ENCODE results near the gene CPNE8.

Gene CPNE8

DNA sequence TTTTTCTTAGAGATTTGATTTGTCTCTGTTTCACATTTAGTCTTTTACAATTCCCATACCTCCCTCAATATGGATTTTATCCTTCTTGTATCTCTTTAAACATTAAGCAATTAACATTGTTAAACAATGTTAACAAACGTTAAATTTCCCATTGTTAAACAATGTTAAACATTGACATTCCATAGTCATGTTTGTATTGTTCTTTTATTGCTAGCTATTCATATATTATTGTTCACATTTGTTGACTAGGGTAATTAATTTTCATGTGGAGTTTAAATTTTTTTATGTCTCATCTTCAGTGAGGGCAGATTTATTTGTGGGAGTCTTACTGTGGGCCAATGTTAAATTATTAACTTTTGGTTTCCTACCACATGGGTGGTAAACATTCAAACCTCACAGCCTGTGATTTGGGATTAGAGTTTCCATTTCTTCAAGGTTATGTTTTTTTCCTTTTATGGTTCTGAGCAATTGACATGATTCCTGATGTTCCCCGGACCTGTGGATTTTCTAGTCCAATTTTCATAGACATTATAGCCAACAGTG is 294.5 kb downstream of the CPNE8 start:
- DNase-seq, result no peak

- DNase-seq, result no peak
Observed at GRCh38 chr12:38607295-38607694, 298.1 kb downstream of the CPNE8 start.

Data from NCI-H146 (cell line).